HG03139 (cell line): Measurements from ENCODE around the gene IFNL3.
"Not testable (repeated sequence)": the region's sequence is repeated elsewhere in the genome, so short reads cannot be mapped to it uniquely, and the experiment has no call there.

Experiments
- ATAC-seq: cut with Tn5 transposase; IDR thresholded peaks from one replicate; pipeline ENCODE4 v1.9.1; 2021; ENCODE audit not compliant: unreplicated experiment

The IFNL3 gene

DNA sequence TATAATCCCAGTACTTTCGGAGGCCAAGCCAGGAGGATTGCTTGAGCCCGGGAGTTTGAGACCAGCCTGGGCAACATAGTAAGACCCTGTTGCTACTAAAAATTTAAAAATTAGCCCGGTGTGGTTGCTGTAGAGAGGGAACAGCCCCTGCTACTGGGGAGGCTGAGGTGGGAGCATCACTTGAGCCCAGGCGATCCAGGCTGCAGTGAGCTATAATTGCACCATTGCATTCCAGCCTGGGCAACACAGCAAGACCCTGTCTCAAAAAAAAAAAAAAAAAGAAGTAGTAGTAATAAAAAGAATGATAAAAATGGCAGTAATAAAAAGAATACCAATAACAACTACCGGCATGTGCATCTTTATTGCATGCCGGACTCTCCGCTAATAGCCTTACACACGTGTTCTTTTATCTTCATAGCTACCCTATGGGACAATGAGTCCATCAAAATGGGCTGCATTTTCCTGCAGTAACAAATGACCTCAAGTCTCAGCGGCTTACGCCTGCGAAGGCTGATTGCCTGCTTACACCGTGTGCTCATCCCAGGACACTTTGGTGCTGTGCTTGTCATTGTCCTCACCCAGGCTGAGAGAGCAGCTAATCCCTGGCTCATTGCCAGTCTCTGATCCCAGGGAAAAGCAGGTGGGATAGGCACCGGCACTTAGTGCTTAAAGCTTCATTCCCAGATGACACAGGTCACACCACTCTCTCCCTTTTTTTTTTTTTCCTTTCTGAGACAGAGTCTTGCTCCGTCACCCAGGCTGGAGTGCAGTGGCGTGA lies 26.4 kb downstream of the IFNL3 start:
- no peak for ATAC-seq

DNA sequence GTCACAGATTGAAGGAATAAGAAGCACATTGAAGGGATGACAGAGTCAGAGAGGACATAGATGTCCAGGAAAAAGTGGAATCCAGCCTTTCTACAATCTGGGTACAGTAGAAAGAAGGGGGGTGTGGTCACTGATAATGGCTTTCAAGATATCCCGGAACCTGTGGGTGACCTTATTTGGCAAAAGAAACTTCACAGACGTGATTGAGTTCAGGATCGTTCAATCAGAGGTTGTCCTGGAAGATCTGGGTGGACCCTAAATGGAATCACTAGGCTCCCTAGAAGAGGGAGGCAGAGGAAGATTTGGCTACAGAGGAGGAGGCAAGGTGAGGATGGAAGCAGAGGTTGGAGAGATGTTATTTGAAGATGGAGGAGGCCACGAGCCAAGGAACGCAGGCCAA lies 27.7 kb downstream of the IFNL3 start:
- no peak for ATAC-seq

DNA sequence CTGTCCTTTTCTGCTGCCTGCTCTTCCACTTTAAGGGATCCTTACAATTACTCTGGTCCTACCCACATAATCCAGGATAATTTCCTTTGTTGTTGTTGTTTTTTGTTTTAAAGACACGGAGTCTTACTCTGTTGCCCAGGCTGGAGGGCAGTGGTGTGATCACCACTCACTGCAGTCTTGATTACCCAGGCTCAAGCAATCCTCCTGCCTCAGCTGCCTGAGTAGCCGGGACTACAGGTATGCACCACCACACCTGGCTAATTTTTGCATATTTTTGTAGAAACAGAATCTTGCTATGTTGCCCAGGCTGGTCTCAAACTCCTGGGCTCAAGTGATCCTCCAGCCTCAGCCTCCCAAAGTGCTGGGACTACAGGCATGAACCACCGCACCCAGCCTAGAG lies 29.5 kb downstream of the IFNL3 start:
- ATAC-seq = not testable (repeated sequence)

DNA sequence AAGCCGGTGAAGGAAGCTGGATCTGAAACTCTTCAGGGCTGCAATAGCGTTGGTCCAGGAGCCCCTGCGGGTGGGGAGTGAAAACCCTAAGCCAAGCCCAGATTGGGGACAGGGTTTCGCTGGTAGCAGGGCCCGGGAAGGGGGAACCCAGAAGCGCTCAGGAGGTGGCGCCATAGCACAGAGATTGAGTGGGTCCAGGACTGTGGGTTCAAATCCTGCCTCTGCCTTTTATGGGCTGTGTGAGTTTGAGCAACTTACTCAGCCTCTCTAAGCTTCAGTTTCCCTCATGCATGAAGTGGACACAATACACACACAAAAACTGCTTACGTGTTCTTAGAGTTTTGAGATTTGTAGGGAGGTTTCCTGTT lies 32.4 kb downstream of the IFNL3 start:
- no peak for ATAC-seq

DNA sequence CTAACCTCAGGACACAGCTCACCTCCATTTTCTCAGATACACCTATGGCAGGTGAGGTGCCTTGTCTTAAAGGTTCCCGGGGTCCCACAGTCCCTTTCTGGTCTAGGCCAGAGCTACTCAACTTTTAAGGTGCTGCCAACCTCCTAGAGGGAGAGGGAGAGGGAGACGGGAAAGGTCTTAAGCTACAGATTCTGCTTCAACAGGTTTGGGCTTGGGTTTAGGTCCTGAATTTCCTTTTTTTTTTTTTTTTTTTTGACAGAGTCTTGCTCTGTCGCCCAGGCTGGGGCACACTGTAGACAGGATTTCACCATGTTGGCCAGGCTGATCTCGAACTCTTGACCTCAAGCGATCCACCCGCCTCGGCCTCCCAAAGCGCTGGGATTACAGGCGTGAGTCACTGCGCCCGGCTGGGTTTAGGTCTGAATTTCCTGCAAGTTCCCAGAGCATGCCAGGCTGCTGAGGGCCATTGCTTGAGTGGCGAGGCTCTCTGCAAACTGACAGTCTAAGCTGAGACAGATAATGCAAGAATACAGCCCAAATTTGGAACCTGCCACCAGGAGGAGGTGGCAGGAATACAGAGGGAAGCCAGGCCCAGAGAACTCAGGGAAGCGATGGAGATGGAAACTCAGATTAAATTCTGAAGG lies 33.0 kb downstream of the IFNL3 start:
- ATAC-seq = no peak

DNA sequence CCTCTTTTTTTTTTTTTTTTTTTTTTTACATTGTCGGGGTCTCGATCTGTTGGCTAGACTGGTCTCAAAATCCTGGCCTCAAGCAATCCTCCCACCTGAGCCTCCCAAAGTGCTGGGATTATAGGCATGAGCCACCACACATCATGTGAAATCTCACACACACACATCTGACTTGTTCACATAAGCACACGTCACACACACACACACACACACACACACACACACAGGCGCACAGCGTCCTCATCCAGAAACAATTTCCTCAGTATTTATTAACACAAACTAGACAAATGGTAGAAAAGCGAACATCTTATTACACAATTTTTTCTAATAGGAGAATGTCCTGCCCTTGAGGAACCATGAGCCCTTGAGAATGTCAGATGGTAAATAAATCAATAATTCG lies 35.6 kb downstream of the IFNL3 start:
- ATAC-seq = no peak

DNA sequence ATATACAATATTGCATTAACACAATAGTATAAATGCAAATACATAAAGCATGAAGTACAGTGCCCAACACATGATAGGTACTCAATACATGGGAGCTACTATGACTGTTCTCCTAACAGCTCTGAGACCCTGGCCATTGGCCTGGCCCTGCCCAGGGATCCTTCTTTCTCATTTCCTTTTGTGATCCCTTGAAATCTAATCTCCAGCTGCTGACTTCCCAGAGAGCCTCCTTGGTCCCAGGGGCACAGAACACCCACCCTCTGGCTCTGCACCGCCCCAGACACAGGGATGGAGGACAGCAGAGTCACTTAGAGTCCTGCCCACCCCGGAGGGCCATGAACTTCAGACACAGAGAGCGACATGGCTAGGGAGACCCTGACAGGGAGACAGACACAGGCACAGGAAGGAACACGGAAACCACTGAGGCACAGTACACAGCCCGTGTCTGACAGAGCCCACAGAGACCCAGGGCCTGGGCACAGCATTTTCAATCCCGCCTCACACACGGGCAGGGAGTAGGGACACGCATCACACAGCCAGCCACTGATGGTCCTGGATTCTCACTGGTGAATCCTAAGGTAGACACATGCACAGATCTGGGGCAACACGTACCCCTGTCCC lies 36.5 kb downstream of the IFNL3 start:
- ATAC-seq = no peak

DNA sequence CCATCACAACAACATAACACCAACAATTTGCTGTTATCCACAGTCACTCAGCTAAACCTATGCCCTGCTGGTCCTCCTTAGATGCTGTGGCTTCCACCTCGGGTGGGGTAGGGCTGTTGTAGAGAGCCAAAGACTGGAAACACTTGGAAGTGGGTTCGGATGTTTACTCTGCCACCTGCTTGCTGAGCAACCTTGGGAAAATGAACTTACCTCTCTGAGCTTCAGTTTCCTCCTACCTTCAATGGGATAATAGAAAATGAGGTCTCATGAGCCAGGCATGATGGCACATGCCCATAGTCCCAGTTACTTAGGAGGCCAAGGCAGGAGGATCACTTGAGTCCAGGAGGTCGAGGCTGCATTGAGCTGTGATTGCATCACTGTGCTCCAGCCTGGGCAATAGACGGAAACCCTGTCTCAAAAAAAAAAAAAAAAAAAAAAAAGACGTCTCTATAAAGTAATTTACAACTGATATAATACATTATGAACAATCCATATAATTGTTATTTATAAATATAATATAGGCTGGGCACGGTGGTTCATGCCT lies 37.4 kb downstream of the IFNL3 start:
- ATAC-seq = no peak

DNA sequence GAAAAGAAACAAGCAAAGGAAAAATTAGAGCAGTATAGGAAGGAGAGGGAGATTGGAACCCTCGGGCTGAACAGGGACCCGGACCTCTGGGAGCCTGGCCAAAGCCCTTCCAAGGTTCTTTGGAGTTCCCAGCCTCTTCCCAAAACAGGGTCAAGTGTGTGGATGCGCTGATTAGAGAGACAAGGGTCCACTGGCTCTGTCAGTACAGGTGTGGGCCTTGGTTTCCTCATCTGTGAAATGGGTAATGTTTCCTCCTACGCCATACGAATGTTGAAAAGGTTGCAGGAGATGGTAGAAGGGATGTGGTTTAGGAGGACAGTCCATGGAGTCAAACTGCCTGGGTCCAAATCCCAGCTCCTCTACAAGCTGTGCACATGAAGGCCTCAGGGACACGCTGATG lies 38.7 kb downstream of the IFNL3 start:
- no peak for ATAC-seq

DNA sequence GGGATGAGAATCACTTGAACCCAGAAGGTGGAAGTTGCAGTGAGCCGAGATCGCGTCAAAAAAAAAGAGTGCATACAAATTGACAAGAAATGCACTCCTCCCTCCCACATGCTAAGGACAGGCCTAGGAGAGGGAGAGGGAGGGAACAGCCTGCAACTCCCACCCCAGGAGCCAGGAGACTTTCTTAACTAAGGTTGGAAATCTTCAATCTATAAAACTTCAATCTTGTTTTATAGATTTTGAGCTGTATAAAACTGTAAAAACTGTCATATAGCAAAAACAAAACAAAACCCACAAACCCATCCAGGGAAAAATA lies 39.4 kb downstream of the IFNL3 start:
- no peak for ATAC-seq

DNA sequence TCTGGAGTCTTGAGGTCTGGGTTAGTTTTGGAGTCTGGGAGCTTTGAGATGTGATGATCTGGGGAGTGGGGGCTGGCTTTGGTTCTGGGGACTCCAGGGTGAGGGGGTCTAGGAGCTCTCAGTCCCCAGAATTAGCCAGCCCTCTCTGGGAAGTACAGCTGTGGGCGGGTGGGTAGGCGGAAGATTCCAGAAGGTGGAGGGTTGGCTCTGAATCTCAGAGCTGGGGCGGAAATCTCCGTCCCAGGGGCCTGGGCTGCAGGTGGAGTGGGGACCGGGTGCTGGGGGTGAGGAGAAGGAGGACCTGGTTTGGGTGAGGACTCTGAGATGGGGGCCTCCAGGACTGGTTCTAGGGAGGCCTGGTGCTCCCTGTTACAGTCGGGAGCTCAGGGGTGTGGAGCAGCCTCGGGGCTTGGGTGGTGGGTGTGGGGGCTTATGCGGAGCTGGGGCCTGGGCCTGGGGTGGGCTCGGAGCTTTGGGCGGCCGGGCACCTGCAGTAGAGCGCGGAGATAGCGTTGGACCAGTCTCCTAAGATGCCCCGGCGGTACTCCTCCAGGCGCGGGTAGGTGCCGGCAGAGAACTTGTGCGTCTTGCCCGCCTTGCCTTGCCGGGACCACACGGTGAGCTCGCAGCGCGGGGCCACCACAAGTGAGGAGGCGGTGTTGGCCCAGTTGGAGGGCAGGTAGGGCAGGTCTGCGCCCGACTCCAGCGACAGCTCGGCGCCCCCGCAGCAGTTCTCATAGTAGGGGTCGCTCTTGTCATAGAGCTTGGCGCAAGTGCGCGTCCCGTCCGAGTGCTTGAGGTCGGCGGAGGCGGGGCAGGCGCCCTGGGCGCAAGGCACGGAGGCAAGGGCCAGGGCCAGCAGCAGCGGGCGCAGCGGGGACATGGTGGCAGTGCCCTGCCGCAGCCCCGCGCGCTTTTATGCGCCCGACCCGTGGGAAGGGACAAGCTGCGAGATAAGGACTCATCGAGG lies 41.1 kb downstream of the IFNL3 start, which contains the start of gene SYCN:
Gene SYCN (minus strand): TSS at position 892 of the 970 bp plus-strand sequence. CDS start 9 bp downstream, at position 883.
- ATAC-seq = no peak

DNA sequence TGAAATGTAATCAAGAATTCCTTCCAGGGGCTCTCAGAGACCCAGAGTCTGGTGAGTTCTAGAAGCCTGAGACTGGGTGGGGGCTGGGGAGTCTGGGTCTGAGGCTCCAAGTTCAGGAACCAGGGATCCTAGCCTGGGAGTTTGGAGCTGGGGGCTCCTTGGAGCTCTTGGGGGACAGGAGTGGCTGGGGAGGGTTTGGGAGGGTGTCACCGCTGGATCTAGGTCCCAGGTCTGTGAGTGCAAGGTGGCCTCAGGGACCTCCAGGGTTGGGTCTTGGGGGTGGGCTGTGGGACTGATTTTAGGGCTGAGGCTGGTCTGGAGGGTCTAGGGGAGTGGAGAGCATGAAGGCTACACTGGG lies 41.8 kb downstream of the IFNL3 start:
- no peak for ATAC-seq

DNA sequence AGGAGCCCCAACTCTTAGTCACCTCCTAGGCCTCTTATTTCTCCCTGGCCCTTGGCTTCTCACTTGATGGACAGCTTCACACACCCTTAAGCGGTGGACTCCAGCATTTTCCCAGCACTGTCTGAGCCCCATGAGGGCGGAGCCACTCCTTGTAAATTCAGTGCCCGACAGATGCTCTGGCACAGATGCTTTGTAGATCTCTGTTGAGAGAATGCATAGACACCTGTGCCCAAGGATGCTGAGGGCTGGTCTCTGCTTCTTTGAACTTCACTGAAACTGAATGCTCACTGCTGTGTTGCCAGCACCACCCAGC lies 44.0 kb downstream of the IFNL3 start:
- ATAC-seq = no peak

DNA sequence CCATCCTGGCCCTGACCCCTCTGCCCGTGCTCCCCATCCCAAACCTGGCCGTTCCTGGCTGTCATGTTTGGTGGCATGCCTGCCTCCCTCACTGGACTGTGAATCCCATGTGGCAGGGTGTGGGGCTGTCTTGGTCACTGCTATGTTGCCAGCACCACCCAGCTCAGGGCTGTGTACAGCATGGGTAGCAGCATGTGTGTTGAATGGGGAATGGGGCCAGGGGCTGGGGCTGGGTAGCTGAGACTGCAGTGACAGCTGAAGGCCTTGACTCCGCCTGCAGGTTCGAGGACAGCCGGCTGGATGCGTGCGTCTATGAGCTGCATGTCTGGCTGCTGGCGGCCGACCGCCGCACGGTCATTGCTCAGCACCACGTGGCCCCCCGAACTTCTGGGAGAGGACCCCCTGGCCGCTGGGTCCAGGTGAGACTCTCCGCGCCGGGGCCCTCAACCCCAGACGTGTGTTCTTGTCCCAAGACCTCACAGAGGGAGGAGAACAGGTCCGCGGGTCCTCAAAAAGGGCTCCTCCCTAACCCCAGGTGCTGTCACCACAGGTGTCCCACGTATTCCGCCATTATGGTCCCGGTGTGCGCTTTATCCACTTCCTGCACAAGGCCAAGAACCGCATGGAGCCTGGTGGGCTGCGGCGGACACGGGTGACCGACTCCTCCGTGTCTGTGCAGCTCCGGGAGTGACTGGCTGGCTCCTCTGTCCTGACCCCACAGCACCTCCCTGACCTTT lies 44.6 kb downstream of the IFNL3 start:
- ATAC-seq = no peak

DNA sequence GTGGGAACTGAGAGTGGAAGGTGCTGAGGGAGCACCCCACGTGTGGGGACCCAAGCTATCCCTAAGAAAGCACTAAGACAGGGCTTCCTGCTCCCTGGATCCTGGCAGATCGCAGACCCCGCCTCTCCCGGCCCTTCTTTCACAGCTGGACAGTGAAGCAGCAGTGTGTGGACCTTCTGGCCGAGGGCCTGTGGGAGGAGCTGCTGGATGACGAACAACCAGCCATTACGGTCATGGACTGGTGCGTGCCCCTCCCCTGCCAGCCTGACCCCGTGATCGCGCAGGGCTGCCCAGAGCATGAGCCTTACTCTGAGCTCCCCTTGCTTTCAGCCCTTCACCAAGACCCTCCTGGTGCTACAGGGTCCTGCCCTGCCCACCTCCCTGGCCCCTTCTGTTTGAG lies 45.8 kb downstream of the IFNL3 start:
- ATAC-seq = no peak

DNA sequence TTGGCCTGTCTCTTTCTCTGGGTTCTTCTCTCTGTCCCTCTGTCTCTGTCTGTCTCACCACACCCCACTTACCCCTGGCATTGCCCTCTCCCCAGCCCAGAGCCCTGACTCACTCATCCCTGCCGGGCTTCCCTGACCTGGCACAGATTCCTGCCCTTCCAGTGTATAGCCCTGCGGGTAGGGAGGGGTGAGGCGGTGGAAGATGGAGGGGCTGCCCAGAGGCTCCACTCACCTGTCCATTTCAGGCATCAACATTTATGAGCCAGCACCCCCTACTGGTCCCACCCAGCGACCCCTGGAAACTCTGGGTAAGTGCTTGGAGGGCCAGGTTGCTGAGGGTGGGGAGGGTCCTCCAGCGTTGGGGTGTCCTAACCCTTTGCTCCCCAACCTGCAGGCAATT lies 47.0 kb downstream of the IFNL3 start:
- no peak for ATAC-seq

DNA sequence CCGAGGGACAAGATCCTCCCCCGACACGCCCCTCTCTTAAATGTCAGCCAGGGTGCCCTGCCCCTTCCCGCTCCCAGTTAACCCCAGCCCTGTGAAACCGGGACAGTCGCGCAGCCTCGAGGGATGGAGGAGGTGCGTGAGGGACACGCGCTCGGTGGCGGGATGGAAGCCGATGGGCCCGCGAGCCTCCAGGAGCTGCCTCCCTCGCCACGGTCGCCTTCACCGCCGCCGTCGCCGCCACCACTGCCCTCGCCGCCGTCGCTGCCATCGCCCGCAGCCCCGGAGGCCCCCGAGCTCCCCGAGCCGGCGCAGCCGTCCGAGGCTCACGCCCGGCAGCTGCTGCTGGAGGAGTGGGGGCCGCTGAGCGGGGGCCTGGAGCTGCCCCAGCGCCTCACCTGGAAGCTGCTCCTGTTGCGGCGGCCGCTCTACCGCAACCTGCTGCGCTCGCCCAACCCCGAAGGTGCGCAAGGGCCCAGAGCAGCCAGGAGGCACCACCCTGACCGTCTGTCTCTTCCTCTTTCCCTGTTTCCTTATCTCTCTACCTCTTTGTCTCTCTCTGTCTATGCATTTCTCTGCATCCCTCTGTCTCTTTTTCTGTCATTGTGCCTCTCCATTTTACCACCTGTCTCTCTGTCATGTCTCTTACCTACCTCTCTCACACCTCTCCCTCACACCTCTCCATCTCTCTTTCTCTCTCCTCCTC lies 47.8 kb downstream of the IFNL3 start, which contains the start of gene NCCRP1:
Gene NCCRP1 (plus strand): TSS at position 105 of the 703 bp plus-strand sequence. CDS start 19 bp downstream, at position 124.
- no peak for ATAC-seq

DNA sequence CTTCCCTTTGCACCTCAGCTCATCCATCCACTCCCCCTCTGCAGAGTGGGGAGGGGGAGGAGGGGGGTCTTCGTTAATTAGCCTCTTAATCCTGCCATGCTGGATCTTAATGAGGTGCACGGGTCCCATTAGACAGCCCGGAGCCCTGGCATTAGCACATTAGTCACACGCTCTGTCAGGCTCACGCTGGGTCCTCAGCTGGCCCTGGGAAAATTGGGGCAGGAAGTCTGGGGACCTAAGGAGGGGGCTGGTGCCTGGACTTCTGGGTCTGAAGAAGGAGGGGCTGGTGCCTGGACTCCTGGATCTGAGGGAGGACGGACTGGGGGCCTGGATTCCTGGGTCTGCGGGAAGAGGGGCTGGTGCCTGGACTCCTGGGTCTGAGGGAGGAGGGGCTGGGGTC lies 48.5 kb downstream of the IFNL3 start:
- no peak for ATAC-seq

DNA sequence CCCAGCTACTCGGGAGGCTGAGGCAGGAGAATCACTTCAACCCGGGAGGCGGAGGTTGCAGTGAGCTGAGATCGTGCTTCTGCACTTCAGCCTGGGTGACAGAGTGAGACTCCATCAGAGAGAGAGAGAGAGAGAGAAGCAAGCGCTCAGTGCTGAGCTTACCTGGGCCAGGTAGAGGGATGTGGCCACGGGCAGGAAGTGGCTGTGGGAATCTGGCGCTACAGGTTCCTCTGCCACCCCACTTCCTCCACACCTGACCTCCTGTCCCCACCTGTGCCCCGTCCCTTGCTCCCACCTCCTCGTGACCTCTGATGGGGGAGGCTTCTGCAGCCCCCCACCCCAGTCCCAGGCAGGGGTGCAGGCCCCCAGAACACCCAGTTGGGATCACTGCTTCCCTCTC lies 49.1 kb downstream of the IFNL3 start:
- ATAC-seq = no peak
